Hypothalamus (tissue), 51 donors: ENCODE measurements around the gene DAB1.
A peak's percentile ranks its signal among the peaks of the same experiment; 100 is the strongest.

Source experiments
- DNase-seq, 51 donors: peaks; one replicate each; lab custom pipeline; 2025; lab: John Stamatoyannopoulos, UW

DAB1 gene

GRCh38 chr1:57133686-57134085 is 290.2 kb downstream of the DAB1 start:
- DNase-seq = no peak

- no peak for DNase-seq
Observed at GRCh38 chr1:57132993-57133622, 290.8 kb downstream of the DAB1 start.

DNA sequence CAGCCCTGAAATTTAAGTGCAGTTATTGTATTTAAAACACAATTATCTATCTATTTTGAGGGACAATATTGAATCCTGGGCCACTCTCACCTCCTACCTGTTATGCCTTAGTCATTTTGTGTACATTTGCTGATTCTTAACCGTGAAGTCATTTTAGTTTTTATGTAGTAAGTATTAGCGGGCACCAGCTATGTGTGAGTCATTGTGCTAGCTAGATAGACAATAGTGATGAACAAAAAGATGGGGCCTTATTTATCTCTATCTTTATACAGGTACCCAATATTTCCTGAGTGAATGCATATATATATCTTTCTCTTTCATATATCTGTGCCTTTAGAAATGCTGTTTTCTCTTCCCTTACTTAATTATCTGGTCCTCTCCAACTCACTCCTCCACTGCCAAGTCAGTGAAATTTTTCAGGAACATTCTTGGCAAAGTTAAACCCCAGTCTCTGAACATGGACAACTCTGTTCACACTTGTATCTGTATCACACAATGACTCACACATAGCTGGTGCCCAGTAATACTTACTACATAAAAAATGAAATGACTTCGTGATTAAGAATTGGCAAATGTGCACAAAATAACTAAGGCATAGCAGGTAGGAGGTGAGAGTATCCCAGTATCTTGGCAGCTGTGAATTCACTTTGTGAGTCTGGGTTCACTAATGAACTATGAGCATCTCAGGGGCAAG is 292.0 kb downstream of the DAB1 start:
- peak in 1 of 51 donors; percentile 13 for DNase-seq

- DNase-seq = no peak
Observed at GRCh38 chr1:57131257-57131656, 292.6 kb downstream of the DAB1 start.

- DNase-seq = no peak
Observed at GRCh38 chr1:57129865-57130264, 294.0 kb downstream of the DAB1 start.

DNA sequence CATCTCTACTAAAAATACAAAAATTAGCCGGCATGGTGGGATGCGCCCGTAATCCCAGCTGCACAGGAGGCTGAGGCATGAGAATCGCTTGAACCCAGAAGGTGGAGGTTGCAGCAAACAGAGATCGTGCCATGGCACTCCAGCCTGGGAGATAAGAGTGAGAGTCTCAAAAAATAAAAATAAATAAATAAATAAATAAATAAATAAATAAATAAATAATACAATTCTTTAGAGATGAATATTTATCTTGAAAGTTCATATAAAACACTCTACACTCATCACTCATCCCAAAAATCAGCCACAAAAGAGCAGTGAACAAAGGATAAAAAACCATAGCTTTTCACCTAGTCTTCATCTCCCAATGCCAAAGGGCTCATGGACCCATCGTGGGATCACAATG is 295.9 kb downstream of the DAB1 start:
- DNase-seq = no peak

- peak in 2 of 51 donors; percentile 10 to 20 for DNase-seq
Observed at GRCh38 chr1:57124768-57125446, 299.0 kb downstream of the DAB1 start.

GRCh38 chr1:57124170-57124569 is 299.7 kb downstream of the DAB1 start:
- no peak for DNase-seq

- DNase-seq = no peak
Observed at GRCh38 chr1:57122031-57122430, 301.8 kb downstream of the DAB1 start.

- no peak for DNase-seq
Observed at GRCh38 chr1:57118948-57119603, 304.8 kb downstream of the DAB1 start.

GRCh38 chr1:57117753-57118152 is 306.1 kb downstream of the DAB1 start:
- no peak for DNase-seq

GRCh38 chr1:57116871-57117270 is 307.0 kb downstream of the DAB1 start:
- DNase-seq = no peak

DNA sequence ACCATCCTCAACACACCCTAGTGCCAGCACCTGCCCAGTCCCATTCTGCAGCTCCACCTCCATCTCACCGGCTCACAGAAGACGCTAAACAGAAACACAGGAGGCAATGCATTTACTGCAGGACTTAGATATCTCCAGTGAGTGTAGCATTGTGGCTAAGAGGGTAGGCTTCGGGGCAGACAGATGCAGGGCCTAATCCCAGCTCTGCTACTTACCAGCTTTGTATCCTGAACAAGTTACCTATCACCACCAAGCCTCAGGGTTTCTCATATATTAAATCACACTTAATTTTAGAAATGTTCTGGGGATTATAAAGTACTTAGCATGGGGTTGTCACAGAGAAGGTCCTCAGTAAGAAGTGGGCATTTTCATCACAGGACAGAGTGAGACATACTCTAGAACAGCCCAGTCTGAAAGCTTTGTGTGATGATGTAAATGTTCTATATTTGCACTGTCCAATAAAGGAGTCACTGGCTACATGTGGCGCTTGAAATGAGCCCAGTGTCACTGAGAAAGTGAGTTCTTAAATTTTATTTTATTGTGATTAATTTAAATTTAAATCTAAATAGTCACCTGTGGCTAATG is 308.7 kb downstream of the DAB1 start:
- no peak for DNase-seq

DNA sequence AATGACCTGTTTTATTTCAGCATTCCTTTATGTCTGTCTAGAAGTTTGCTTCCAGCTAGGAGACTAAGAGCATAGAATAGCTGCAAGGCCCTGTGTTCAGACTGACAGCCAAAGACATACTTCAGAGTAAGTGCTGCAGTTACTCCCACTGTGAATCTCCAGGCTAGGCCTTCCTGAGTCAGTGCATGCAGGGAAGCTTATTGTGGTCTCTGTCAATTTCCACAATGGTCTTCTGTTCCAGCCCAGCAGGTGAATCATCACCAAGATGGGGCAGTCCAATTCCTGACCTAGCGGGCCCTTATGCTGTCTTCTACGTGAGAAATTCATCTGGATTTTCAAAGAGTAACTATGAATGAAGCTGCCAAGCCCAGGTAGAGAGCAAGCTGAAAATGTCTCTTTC is 311.7 kb downstream of the DAB1 start:
- DNase-seq = no peak

GRCh38 chr1:57111175-57111574 is 312.7 kb downstream of the DAB1 start:
- DNase-seq = no peak

DNA sequence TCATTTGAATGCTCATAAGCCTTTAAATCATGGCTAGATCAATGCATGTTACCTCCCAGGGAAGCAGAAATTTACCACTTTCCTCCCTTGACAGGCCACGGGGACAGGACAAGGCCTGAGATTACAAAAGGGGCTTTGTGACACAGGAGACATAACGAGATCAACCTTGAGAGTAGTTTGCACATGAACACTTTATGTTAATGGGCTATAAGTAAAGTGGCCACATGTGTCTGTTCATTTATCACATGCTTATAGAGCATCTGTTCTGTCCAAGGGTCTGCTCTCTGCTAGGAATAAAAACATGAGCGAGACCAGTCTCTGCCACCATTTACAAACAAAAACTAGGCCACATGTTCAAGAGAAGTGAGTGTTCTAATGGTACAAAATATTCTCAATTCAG is 314.0 kb downstream of the DAB1 start:
- DNase-seq = no peak

- no peak for DNase-seq
Observed at GRCh38 chr1:57109247-57109646, 314.6 kb downstream of the DAB1 start.

DNA sequence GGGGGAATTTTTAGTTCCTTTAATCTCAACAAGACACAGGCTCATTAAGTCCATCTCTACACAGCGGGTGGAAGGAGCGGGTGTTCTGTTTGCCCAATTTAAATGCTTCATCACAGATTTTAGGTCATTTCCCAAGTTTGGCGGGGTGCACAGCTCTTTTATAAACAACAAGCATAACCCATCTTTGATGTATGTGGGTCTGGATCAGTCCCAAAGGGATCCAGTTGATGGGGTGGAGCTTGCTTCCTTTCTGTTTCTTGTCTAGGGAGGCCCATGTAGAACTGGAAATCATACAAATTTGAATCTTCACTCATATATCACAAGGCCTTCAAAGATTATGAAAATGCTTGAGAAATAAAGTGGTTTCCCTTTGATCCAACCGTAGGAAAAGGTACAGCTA is 317.6 kb downstream of the DAB1 start:
- DNase-seq = no peak

DNA sequence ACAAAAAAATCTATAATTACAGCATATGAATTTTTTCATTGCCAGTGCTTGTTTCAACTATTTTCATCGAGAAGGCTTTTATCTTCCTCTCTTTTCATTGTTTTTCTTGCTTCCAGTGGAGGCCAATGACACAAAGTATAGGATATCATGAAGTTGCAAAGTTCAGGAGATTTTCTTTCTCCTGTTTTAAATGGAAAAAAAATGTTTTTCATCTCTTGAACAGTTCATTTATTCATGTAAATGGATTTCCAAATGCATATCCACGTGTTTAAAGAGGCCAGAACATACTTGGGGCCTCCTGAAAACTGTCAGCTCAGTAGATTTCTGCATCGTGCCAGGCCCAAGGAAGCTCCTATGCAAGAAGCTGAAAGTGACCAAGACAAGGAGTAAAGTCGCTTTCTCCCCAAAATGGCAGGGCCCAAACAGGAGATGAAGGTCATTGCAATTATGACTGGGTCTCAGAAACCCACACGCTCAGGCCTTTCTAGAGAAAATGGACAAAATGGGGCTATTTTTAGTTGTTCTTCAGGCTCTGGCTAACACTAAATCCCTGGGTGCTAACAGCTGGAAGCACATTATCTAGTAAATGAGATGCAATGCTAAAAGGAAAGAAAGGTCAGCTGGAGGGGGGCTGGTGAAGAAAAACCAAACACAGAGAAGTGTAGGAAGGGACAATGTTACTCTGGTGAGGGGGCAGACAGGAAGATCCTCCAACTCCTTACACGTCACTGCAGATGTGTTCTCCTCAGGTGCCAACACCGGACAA is 321.1 kb downstream of the DAB1 start:
- DNase-seq = no peak

DNA sequence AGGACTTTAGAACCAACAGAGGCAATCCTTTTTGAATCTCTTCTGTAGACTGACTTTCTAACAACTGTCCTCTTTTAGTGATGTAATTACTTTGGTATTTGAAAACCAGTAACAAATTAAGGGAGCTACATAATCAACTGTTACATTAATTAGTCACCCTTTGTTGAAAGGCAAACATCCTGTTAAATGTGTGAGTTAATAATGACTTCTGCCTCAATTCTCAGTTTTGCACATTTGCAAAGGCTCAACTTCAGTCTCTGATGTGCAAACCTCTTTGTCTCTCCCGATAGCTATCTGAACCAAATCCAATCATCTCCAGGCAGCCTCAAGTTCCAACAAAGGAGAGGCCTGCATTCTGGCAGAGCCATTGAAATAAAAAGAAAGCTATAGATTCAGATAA is 322.7 kb downstream of the DAB1 start:
- DNase-seq = no peak
